PC-3 (cell line): ENCODE data around the gene CALB2. TPM values are rescaled to one million over a fixed set of nuclear protein-coding genes. Genes with fewer than 3 reads are reported as not detected.

ENCODE experiments used
- ATAC-seq: fragments of 200-7000 bp; cut with Tn5 transposase; 2 replicates; pipeline ENCODE4 v1.9.1; 2020; ENCODE audit warnings: mild to moderate bottlenecking, moderate library complexity
- BruUV-seq: library from RNA; stranded (reverse); fragments of 400-500 nt; replicated peaks from 2 replicates; lab custom pipeline; 2021; lab: Mats Ljungman, UMichigan
- CTCF ChIA-PET: fragments of 300-600 bp; sonication (Branson Sonifier 250); formaldehyde crosslinking; loops from one replicate; lab custom pipeline; 2022; ENCODE audit warnings: antibody characterized with exemption; lab: Charles Lee
- POLR2A ChIA-PET: fragments of 300-600 bp; sonication (Branson Sonifier 250); formaldehyde crosslinking; loops from one replicate; lab custom pipeline; 2022; ENCODE audit warnings: antibody characterized with exemption; ENCODE audit not compliant: unreplicated experiment; lab: Charles Lee
- DNase-seq: peaks from one replicate; pipeline ENCODE4 v3.0.0-alpha.2; 2015
- H2AFZ ChIP-seq: fragments of 300-600 bp; sonication (generic); 2 replicates; pipeline ENCODE4 v1.6.0; 2016; ENCODE audit warnings: antibody characterized with exemption, low read length
- H3F3A ChIP-seq: fragments of 300-600 bp; sonication (generic); one replicate; pipeline ENCODE4 v1.6.0; 2017; ENCODE audit warnings: antibody characterized with exemption, low read length, control low read depth, mild to moderate bottlenecking; ENCODE audit not compliant: unreplicated experiment
- H3K27ac ChIP-seq: fragments of 300-600 bp; sonication (generic); 2 replicates; pipeline ENCODE4 v1.5.1; 2016; ENCODE audit warnings: mild to moderate bottlenecking, low read length
- H3K27me3 ChIP-seq: fragments of 300-600 bp; sonication (generic); 2 replicates; pipeline ENCODE4 v1.6.1; 2016; ENCODE audit warnings: low read length, mixed read lengths
- H3K36me3 ChIP-seq: fragments of 300-600 bp; sonication (generic); 2 replicates; pipeline ENCODE4 v1.6.1; 2016; ENCODE audit warnings: low read depth, mixed run types, low read length, mixed read lengths
- H3K4me1 ChIP-seq: fragments of 300-600 bp; sonication (generic); 2 replicates; pipeline ENCODE4 v1.5.1; 2016; ENCODE audit warnings: low read length; ENCODE audit not compliant: insufficient read depth
- H3K4me2 ChIP-seq: fragments of 300-600 bp; sonication (generic); 2 replicates; pipeline ENCODE4 v1.6.0; 2016; ENCODE audit warnings: low read length
- H3K4me3 ChIP-seq: fragments of 300-600 bp; sonication (generic); 2 replicates; pipeline ENCODE4 v1.5.1; 2016; ENCODE audit warnings: mild to moderate bottlenecking, low read length, mixed read lengths
- H3K79me2 ChIP-seq: fragments of 300-600 bp; sonication (generic); 2 replicates; pipeline ENCODE4 v1.6.1; 2017; ENCODE audit warnings: low read length, mixed read lengths
- H3K9ac ChIP-seq: fragments of 300-600 bp; sonication (generic); 2 replicates; pipeline ENCODE4 v1.6.0; 2016; ENCODE audit warnings: mild to moderate bottlenecking, low read length
- H3K9me2 ChIP-seq: fragments of 300-600 bp; sonication (generic); replicated peaks from 2 replicates; pipeline ENCODE4 v1.6.1; 2016; ENCODE audit warnings: mixed run types, low read length, mixed read lengths
- H3K9me3 ChIP-seq: fragments of 300-600 bp; sonication (generic); 2 replicates; pipeline ENCODE4 v1.6.1; 2016; ENCODE audit warnings: low read length, mixed read lengths
- H4K20me1 ChIP-seq: fragments of 300-600 bp; sonication (generic); 2 replicates; pipeline ENCODE4 v1.6.1; 2016; ENCODE audit warnings: low read length, mixed read lengths
- CTCF ChIP-seq: fragments of 300-600 bp; sonication (generic); conservative IDR thresholded peaks from 2 replicates; pipeline ENCODE4 v1.5.1; 2017; ENCODE audit warnings: antibody characterized with exemption, low read depth, mild to moderate bottlenecking, low read length
- EZH2 ChIP-seq: fragments of 300-600 bp; sonication (generic); IDR thresholded peaks from one replicate; pipeline ENCODE4 v1.6.1; 2017; ENCODE audit warnings: antibody characterized with exemption, mild to moderate bottlenecking, low read length; ENCODE audit not compliant: unreplicated experiment
- EZH2phosphoT487 ChIP-seq: fragments of 300-600 bp; sonication (generic); IDR thresholded peaks from 2 replicates; pipeline ENCODE4 v1.6.1; 2018; ENCODE audit warnings: mild to moderate bottlenecking, antibody characterized with exemption, low read length, borderline replicate concordance
- intact Hi-C: fragments of 100-400 bp; cut with micrococcal nuclease; formaldehyde crosslinking; loops from 2 replicates; pipeline ENCODE4 v1.9.0; 2023
- total RNA-seq: library from RNA; depleted of rRNA; stranded (reverse); fragments of >200 nt; gene quantifications from 2 replicates; pipeline ENCODE4 v1.2.3, GENCODE V29; 2014

CALB2 gene
- total RNA-seq, 1 experiment from 2014 or later = 0.47 TPM

DNA sequence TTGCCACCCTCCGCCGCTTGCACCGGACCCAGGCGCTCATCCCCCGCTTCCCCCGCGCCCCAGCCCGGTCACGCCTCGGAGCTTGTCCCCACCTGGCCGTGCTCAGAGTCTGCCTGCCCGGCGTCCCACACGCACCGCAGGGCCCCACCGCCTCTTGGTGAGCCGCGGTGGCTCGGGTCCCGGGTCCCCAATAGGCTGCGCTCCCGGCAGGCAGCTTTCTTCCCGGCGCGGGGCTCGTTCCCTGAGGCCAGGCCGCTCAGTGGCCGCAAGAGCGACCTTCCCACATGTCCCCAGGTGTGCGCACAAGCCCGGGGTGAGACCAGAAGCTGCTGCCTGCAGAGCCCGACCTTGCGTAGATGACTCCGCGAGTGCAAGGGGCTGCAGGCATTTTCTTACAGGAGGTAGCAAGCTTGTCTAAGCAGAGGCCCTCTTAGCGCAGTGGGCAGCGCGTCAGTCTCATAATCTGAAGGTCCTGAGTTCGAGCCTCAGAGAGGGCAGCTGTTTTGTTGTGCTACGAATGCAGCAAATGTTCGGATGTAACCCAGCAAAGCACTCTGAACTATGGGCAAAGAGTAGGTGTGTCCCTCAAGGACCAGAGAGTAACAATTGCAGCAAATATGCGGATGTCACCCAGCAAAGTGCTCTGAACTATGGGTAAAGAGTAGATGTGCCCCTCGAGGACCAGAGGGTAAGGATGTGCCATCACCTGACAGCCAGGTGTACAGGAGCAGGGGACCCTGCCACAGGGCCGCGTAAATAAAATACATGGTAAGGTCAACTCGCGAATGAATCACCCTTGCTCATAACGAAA lies 67.8 kb downstream of the CALB2 start:
- Histone ChIP-seq H3K4me2 (no peak overlapping the region), H3K79me2 (no peaks in the 10 kb centered on the region), H3K9me3 (no peaks in the 10 kb centered on the region), H3K4me3 (no peak overlapping the region), H3K27me3 (peaks cover 10% of the 10 kb centered on the region), H4K20me1 (no peaks in the 10 kb centered on the region), H3K4me1 (no peaks in the 10 kb centered on the region), H2AFZ (no peak overlapping the region), H3K36me3 (no peaks in the 10 kb centered on the region), H3F3A (no peaks in the 10 kb centered on the region), H3K9me2 (no peaks in the 10 kb centered on the region), H3K27ac (no peak overlapping the region), H3K9ac (no peak overlapping the region)
- CTCF ChIA-PET = no interaction called here
- DNase-seq (no peak), ATAC-seq (no peak)
- no TSS peak for BruUV-seq
- intact Hi-C loops = no loop called here
- no peak for TF ChIP-seq EZH2
- TF ChIP-seq EZH2phosphoT487 = no peak
- TF ChIP-seq CTCF = no peak
- POLR2A ChIA-PET = no interaction called here

DNA sequence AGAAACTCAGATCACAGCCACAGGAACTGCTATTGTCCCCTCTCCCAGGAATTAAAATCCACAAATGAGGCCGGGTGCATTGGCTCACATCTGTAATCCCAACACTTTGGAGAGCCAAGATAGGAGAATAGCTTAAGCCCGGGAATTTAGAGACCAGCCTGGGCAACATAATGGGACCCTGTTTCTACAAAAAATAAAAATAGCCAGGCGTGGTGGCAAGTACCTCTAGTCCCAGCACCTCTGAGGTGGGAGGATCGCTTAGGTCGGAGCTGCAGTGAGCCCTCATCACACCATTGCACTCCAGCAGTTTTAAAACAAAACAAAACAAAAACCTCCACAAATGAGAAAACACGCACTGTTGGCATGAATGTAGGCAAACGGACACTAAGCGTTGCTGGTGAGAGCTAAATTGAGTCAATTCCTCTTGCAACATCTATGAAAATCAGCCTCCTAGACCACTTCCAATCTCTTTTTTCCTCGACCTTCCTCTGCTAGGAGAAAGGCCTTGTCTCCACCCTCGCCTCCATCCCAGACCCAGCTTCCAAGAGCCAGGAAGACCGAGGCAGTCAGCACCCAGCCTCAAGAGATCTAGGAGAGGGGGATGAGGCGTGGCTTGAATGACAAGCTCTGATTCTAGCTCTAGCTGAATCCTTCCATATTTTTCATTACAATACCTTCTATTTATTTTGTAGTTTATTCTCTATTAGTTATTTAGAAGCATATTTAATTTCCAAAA lies 68.5 kb downstream of the CALB2 start:
- ATAC-seq (no peak), DNase-seq (no peak)
- Histone ChIP-seq H3K27ac (no peak overlapping the region), H3K27me3 (peaks cover 10% of the 10 kb centered on the region), H3K36me3 (no peaks in the 10 kb centered on the region), H3K79me2 (no peaks in the 10 kb centered on the region), H2AFZ (no peak overlapping the region), H3K4me2 (no peak overlapping the region), H4K20me1 (no peaks in the 10 kb centered on the region), H3K9ac (no peak overlapping the region), H3F3A (no peaks in the 10 kb centered on the region), H3K4me1 (no peaks in the 10 kb centered on the region), H3K9me3 (no peaks in the 10 kb centered on the region), H3K9me2 (no peaks in the 10 kb centered on the region), H3K4me3 (no peak overlapping the region)
- BruUV-seq = no TSS peak
- POLR2A ChIA-PET = no interaction called here
- CTCF ChIA-PET = no interaction called here
- intact Hi-C loops = no loop called here
- no peak for TF ChIP-seq EZH2
- TF ChIP-seq EZH2phosphoT487 = no peak
- TF ChIP-seq CTCF = no peak

GRCh38 chr16:71428385-71428784 lies 69.9 kb downstream of the CALB2 start:
- DNase-seq = no peak
- BruUV-seq = no TSS peak
- Histone ChIP-seq H3K79me2 (no peaks in the 10 kb centered on the region), H3K27me3 (peaks cover 17% of the 10 kb centered on the region), H3K36me3 (no peaks in the 10 kb centered on the region), H3K4me2 (no peak overlapping the region), H4K20me1 (no peaks in the 10 kb centered on the region), H3K27ac (no peak overlapping the region), H3K4me3 (no peak overlapping the region), H3F3A (no peaks in the 10 kb centered on the region), H3K9ac (no peak overlapping the region), H3K9me3 (no peaks in the 10 kb centered on the region), H3K9me2 (no peaks in the 10 kb centered on the region), H2AFZ (no peak overlapping the region), H3K4me1 (no peaks in the 10 kb centered on the region)
- CTCF ChIA-PET = no interaction called here
- intact Hi-C loops = no loop called here
- POLR2A ChIA-PET = no interaction called here
- TF ChIP-seq CTCF = no peak
- no peak for TF ChIP-seq EZH2
- TF ChIP-seq EZH2phosphoT487 = no peak
- no peak for ATAC-seq
